HG02973 (cell line): ENCODE measurements around the gene CAMSAP1.

ENCODE experiments used
- ATAC-seq: cut with Tn5 transposase; IDR thresholded peaks from one replicate; pipeline ENCODE4 v1.9.1; 2021; ENCODE audit warnings: moderate library complexity; ENCODE audit not compliant: unreplicated experiment

CAMSAP1 gene

GRCh38 chr9:135777623-135778177 is 129.6 kb downstream of the CAMSAP1 start:
- ATAC-seq, result no peak

- no peak for ATAC-seq
Observed at GRCh38 chr9:135776893-135777622, 130.3 kb downstream of the CAMSAP1 start.

GRCh38 chr9:135775911-135776310 is 131.4 kb downstream of the CAMSAP1 start:
- ATAC-seq, result no peak

GRCh38 chr9:135774794-135775525 is 132.4 kb downstream of the CAMSAP1 start:
- ATAC-seq, result no peak

- no peak for ATAC-seq
Observed at GRCh38 chr9:135774239-135774747, 133.1 kb downstream of the CAMSAP1 start.

GRCh38 chr9:135773530-135774238 is 133.7 kb downstream of the CAMSAP1 start:
- no peak for ATAC-seq

- no peak for ATAC-seq
Observed at GRCh38 chr9:135772702-135773493, 134.4 kb downstream of the CAMSAP1 start.

GRCh38 chr9:135772056-135772646 is 135.2 kb downstream of the CAMSAP1 start:
- ATAC-seq, result no peak

- ATAC-seq, result no peak
Observed at GRCh38 chr9:135771401-135772051, 135.8 kb downstream of the CAMSAP1 start.

GRCh38 chr9:135770771-135771170 is 136.6 kb downstream of the CAMSAP1 start:
- no peak for ATAC-seq

GRCh38 chr9:135770203-135770535 is 137.2 kb downstream of the CAMSAP1 start:
- ATAC-seq, result no peak

GRCh38 chr9:135769489-135770202 is 137.7 kb downstream of the CAMSAP1 start:
- ATAC-seq, result no peak

GRCh38 chr9:135768516-135769218 is 138.7 kb downstream of the CAMSAP1 start:
- no peak for ATAC-seq

GRCh38 chr9:135766707-135767106 is 140.6 kb downstream of the CAMSAP1 start:
- no peak for ATAC-seq

GRCh38 chr9:135766251-135766650 is 141.1 kb downstream of the CAMSAP1 start:
- no peak for ATAC-seq

GRCh38 chr9:135765416-135765815 is 141.9 kb downstream of the CAMSAP1 start:
- no peak for ATAC-seq

- ATAC-seq, result no peak
Observed at GRCh38 chr9:135764731-135765130, 142.6 kb downstream of the CAMSAP1 start.

- no peak for ATAC-seq
Observed at GRCh38 chr9:135763716-135764446, 143.5 kb downstream of the CAMSAP1 start.
